SK-N-SH treated with all-trans-retinoic acid at 6 μM for 48 hours (cell line): ENCODE measurements around the gene UBASH3B.

ENCODE experiments used
- ARNTL ChIP-seq: fragments of 450-650 bp; formaldehyde crosslinking; IDR thresholded peaks from 2 replicates; pipeline ENCODE4 v1.5.0; 2020; ENCODE audit warnings: low read depth, mild to moderate bottlenecking, moderate library complexity, borderline replicate concordance
- ESRRG ChIP-seq: fragments of 250-450 bp; sonication (Bioruptor Pico); IDR thresholded peaks from 2 replicates; pipeline ENCODE4 v1.6.1; 2021; ENCODE audit warnings: mild to moderate bottlenecking
- GLIS3 ChIP-seq: fragments of 250-450 bp; sonication (Bioruptor Pico); IDR thresholded peaks from 2 replicates; pipeline ENCODE4 v1.5.0; 2020; ENCODE audit warnings: mild to moderate bottlenecking, moderate library complexity
- RARB ChIP-seq: fragments of 250-450 bp; sonication (Bioruptor Pico); IDR thresholded peaks from 2 replicates; pipeline ENCODE4 v1.8.0; 2021; ENCODE audit warnings: mild to moderate bottlenecking, moderate library complexity
- TOX ChIP-seq: fragments of 250-450 bp; sonication (Bioruptor Pico); IDR thresholded peaks from 2 replicates; pipeline ENCODE4 v1.8.0; 2021; ENCODE audit warnings: mild to moderate bottlenecking, moderate library complexity, borderline replicate concordance
- TSHZ2 ChIP-seq: fragments of 250-450 bp; sonication (Bioruptor Pico); IDR thresholded peaks from 2 replicates; pipeline ENCODE4 v1.5.0; 2020; ENCODE audit warnings: mild to moderate bottlenecking, moderate library complexity
- ZC3H10 ChIP-seq: fragments of 250-450 bp; sonication (Bioruptor Pico); IDR thresholded peaks from 2 replicates; pipeline ENCODE4 v1.5.1; 2021; ENCODE audit warnings: mild to moderate bottlenecking, moderate library complexity
- ZFP3 ChIP-seq: fragments of 250-450 bp; sonication (Bioruptor Pico); IDR thresholded peaks from 2 replicates; pipeline ENCODE4 v1.5.0; 2020; ENCODE audit warnings: mild to moderate bottlenecking, moderate library complexity
- ZFP30 ChIP-seq: fragments of 450-650 bp; formaldehyde crosslinking; IDR thresholded peaks from 2 replicates; pipeline ENCODE4 v1.5.0; 2022; ENCODE audit warnings: mild to moderate bottlenecking, moderate library complexity
- ZNF565 ChIP-seq: fragments of 450-650 bp; formaldehyde crosslinking; conservative IDR thresholded peaks from 2 replicates; pipeline ENCODE4 v1.5.0; 2020; ENCODE audit warnings: low read depth, mild to moderate bottlenecking, moderate library complexity
- ZNF8 ChIP-seq: fragments of 450-650 bp; formaldehyde crosslinking; IDR thresholded peaks from 2 replicates; pipeline ENCODE4 v1.5.0; 2020; ENCODE audit warnings: mild to moderate bottlenecking, moderate library complexity
- TF ChIP-seq, protein P1 (sequence below): fragments of 250-450 bp; sonication (Bioruptor Pico); IDR thresholded peaks from 2 replicates; pipeline ENCODE4 v1.5.1; 2020; ENCODE audit warnings: low read depth, mild to moderate bottlenecking, moderate library complexity

DNA sequence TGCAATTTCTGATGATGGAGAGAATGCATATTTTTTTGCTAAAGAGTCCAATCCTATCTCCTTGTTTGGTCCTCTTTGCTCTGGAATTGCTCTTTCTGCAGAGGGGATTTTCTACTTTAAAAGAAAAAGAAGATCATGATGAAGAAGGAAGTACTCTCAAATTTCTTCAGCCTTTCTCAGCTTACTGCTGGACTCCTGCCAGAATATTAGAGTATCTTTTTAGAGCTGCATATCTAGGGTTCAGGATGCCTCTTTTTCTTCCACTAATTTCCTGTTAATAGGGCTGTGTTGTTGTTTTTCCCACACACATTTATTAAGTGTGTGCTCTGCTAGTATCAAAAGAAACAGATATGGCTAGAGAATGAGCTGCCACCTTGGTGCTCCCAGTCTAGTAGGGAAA, 18.2 kb downstream of the UBASH3B start:
- TF ChIP-seq ZC3H10 = no peak
- TF ChIP-seq RARB (CRISPR knock-in tag) = no peak
- TF ChIP-seq ARNTL (CRISPR knock-in tag) = no peak
- TF ChIP-seq ZFP3 (CRISPR knock-in tag) = no peak
- no peak for TF ChIP-seq ZNF8 (CRISPR knock-in tag)
- TF ChIP-seq, protein P1, sequence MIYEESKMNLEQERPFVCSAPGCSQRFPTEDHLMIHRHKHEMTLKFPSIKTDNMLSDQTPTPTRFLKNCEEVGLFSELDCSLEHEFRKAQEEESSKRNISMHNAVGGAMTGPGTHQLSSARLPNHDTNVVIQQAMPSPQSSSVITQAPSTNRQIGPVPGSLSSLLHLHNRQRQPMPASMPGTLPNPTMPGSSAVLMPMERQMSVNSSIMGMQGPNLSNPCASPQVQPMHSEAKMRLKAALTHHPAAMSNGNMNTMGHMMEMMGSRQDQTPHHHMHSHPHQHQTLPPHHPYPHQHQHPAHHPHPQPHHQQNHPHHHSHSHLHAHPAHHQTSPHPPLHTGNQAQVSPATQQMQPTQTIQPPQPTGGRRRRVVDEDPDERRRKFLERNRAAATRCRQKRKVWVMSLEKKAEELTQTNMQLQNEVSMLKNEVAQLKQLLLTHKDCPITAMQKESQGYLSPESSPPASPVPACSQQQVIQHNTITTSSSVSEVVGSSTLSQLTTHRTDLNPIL (CRISPR knock-in tag) = no peak
- TF ChIP-seq GLIS3 (CRISPR knock-in tag) = no peak
- TF ChIP-seq ZNF565 (CRISPR knock-in tag) = no peak
- TF ChIP-seq TSHZ2 (CRISPR knock-in tag) = no peak
- no peak for TF ChIP-seq ESRRG (CRISPR knock-in tag)
- TF ChIP-seq ZFP30 = no peak
- TF ChIP-seq TOX (CRISPR knock-in tag) = no peak
